Dendritic cell treated with granulocyte-macrophage colony-stimulating factor and Interleukin-4, amounts not matched to agents 40 ng/mL and 50 ng/mL, for 4 days (primary cell): ENCODE results near the gene ATE1.
"Not testable (repeated sequence)": the region's sequence is repeated elsewhere in the genome, so short reads cannot be mapped to it uniquely, and the experiment has no call there.

Experiments
- H3K27ac Mint-ChIP-seq: one replicate; pipeline ENCODE4 v1.8.0; 2022; ENCODE audit warnings: mild to moderate bottlenecking, mixed read lengths
- H3K27me3 Mint-ChIP-seq: one replicate; pipeline ENCODE4 v1.8.0; 2022; ENCODE audit warnings: mild to moderate bottlenecking, mixed read lengths
- H3K36me3 Mint-ChIP-seq: one replicate; pipeline ENCODE4 v1.8.0; 2022; ENCODE audit warnings: low read depth, mixed read lengths
- H3K4me1 Mint-ChIP-seq: one replicate; pipeline ENCODE4 v1.8.0; 2022; ENCODE audit warnings: low read depth, mixed read lengths
- H3K4me3 Mint-ChIP-seq: one replicate; pipeline ENCODE4 v1.8.0; 2022; ENCODE audit warnings: mild to moderate bottlenecking, moderate library complexity, mixed read lengths
- H3K9me3 Mint-ChIP-seq: one replicate; pipeline ENCODE4 v1.8.0; 2022; ENCODE audit warnings: mixed read lengths
- intact Hi-C: fragments of 100-400 bp; cut with micrococcal nuclease; formaldehyde crosslinking; loops from one replicate; pipeline ENCODE4 v1.15.0; 2022

The ATE1 gene

GRCh38 chr10:121764233-121764942 is 163.4 kb downstream of the ATE1 start:
- intact Hi-C loops: no loop called here
- H3K36me3 Mint-ChIP-seq: peaks cover 28% of the 10 kb centered on the region
- H3K4me1 Mint-ChIP-seq: no peaks in the 10 kb centered on the region
- peaks cover 52% of the 10 kb centered on the region for H3K9me3 Mint-ChIP-seq
- no peak overlapping the region for H3K4me3 Mint-ChIP-seq
- no peaks in the 10 kb centered on the region for H3K27me3 Mint-ChIP-seq
- H3K27ac Mint-ChIP-seq: no peak overlapping the region

- peaks cover 50% of the 10 kb centered on the region for H3K36me3 Mint-ChIP-seq
- H3K4me1 Mint-ChIP-seq, H3K27ac Mint-ChIP-seq, H3K4me3 Mint-ChIP-seq, intact Hi-C loops, H3K27me3 Mint-ChIP-seq: not testable (repeated sequence)
- peaks cover 67% of the 10 kb centered on the region for H3K9me3 Mint-ChIP-seq
Measured at GRCh38 chr10:121757241-121757640, 170.6 kb downstream of the ATE1 start.

- peaks cover 49% of the 10 kb centered on the region for H3K9me3 Mint-ChIP-seq
- H3K4me1 Mint-ChIP-seq, H3K27ac Mint-ChIP-seq, H3K27me3 Mint-ChIP-seq, intact Hi-C loops, H3K4me3 Mint-ChIP-seq: not testable (repeated sequence)
- H3K36me3 Mint-ChIP-seq: peaks cover 44% of the 10 kb centered on the region
Measured at GRCh38 chr10:121755496-121755895, 172.3 kb downstream of the ATE1 start.

GRCh38 chr10:121754666-121755065 is 173.2 kb downstream of the ATE1 start:
- H3K4me3 Mint-ChIP-seq: no peak overlapping the region
- H3K27ac Mint-ChIP-seq: no peak overlapping the region
- H3K36me3 Mint-ChIP-seq: peaks cover 38% of the 10 kb centered on the region
- H3K27me3 Mint-ChIP-seq: no peaks in the 10 kb centered on the region
- peaks cover 43% of the 10 kb centered on the region for H3K9me3 Mint-ChIP-seq
- no peaks in the 10 kb centered on the region for H3K4me1 Mint-ChIP-seq
- intact Hi-C loops: no loop called here

GRCh38 chr10:121753726-121754476 is 173.9 kb downstream of the ATE1 start:
- Mint-ChIP-seq H3K27me3 (no peaks in the 10 kb centered on the region), H3K4me3 (no peak overlapping the region), H3K4me1 (no peaks in the 10 kb centered on the region), H3K9me3 (peaks cover 39% of the 10 kb centered on the region), H3K27ac (no peak overlapping the region), H3K36me3 (peaks cover 32% of the 10 kb centered on the region)
- intact Hi-C loops: no loop called here

- intact Hi-C loops: no loop called here
- no peaks in the 10 kb centered on the region for H3K4me1 Mint-ChIP-seq
Measured at GRCh38 chr10:121751191-121751760, 176.6 kb downstream of the ATE1 start.

GRCh38 chr10:121747163-121747775 is 180.6 kb downstream of the ATE1 start:
- Mint-ChIP-seq H3K4me3 (no peak overlapping the region), H3K4me1 (no peaks in the 10 kb centered on the region), H3K27me3 (no peaks in the 10 kb centered on the region), H3K27ac (no peak overlapping the region), H3K36me3 (peaks cover 10% of the 10 kb centered on the region), H3K9me3 (no peaks in the 10 kb centered on the region)
- intact Hi-C loops: no loop called here

More at GRCh38 chr10:121751191-121751760, 176.6 kb downstream of the ATE1 start:
- Mint-ChIP-seq H3K27me3 (no peaks in the 10 kb centered on the region), H3K27ac (no peak overlapping the region), H3K36me3 (peaks cover 11% of the 10 kb centered on the region), H3K4me3 (no peak overlapping the region), H3K9me3 (peaks cover 15% of the 10 kb centered on the region)

GRCh38 chr10:121741248-121741792 is 186.5 kb downstream of the ATE1 start:
- Mint-ChIP-seq H3K9me3 (no peaks in the 10 kb centered on the region), H3K4me3 (no peak overlapping the region), H3K27me3 (peaks cover 18% of the 10 kb centered on the region), H3K4me1 (peaks cover 11% of the 10 kb centered on the region), H3K27ac (no peak overlapping the region), H3K36me3 (peaks cover 21% of the 10 kb centered on the region)
- intact Hi-C loops: no loop called here

- no peaks in the 10 kb centered on the region for H3K9me3 Mint-ChIP-seq
- H3K27ac Mint-ChIP-seq: no peak overlapping the region
- intact Hi-C loops: no loop called here
- H3K36me3 Mint-ChIP-seq: peaks cover 21% of the 10 kb centered on the region
- H3K27me3 Mint-ChIP-seq: peaks cover 30% of the 10 kb centered on the region
- H3K4me3 Mint-ChIP-seq: no peak overlapping the region
- peaks cover 17% of the 10 kb centered on the region for H3K4me1 Mint-ChIP-seq
Measured at GRCh38 chr10:121740069-121740468, 187.8 kb downstream of the ATE1 start.

GRCh38 chr10:121739114-121739513 is 188.7 kb downstream of the ATE1 start:
- Mint-ChIP-seq H3K4me1 (peaks cover 17% of the 10 kb centered on the region), H3K4me3 (no peak overlapping the region), H3K9me3 (no peaks in the 10 kb centered on the region), H3K36me3 (peaks cover 21% of the 10 kb centered on the region), H3K27me3 (peaks cover 36% of the 10 kb centered on the region), H3K27ac (no peak overlapping the region)
- intact Hi-C loops: no loop called here

- Mint-ChIP-seq H3K27ac (no peak overlapping the region), H3K27me3 (peaks cover 60% of the 10 kb centered on the region), H3K4me3 (no peak overlapping the region), H3K4me1 (peaks cover 17% of the 10 kb centered on the region), H3K36me3 (peaks cover 6% of the 10 kb centered on the region), H3K9me3 (no peaks in the 10 kb centered on the region)
- intact Hi-C loops: no loop called here
Measured at GRCh38 chr10:121736315-121737130, 191.3 kb downstream of the ATE1 start.

GRCh38 chr10:121735263-121735662 is 192.6 kb downstream of the ATE1 start:
- Mint-ChIP-seq H3K4me3 (no peak overlapping the region), H3K27ac (no peak overlapping the region), H3K4me1 (peaks cover 17% of the 10 kb centered on the region), H3K9me3 (no peaks in the 10 kb centered on the region), H3K36me3 (no peaks in the 10 kb centered on the region), H3K27me3 (peaks cover 67% of the 10 kb centered on the region)
- intact Hi-C loops: no loop called here

- H3K4me1 Mint-ChIP-seq: peaks cover 17% of the 10 kb centered on the region
- intact Hi-C loops: loop anchor here (5.0 kb wide), 1 partner anchor 787 kb away; no protein-coding TSS in a partner anchor
- H3K36me3 Mint-ChIP-seq: no peaks in the 10 kb centered on the region
- H3K4me3 Mint-ChIP-seq: no peak overlapping the region
- H3K27ac Mint-ChIP-seq: no peak overlapping the region
- H3K9me3 Mint-ChIP-seq: no peaks in the 10 kb centered on the region
- H3K27me3 Mint-ChIP-seq: peaks cover 66% of the 10 kb centered on the region
Measured at GRCh38 chr10:121734589-121735045, 193.2 kb downstream of the ATE1 start.
